ENCODE measurements around the gene RDH11.

DNA sequence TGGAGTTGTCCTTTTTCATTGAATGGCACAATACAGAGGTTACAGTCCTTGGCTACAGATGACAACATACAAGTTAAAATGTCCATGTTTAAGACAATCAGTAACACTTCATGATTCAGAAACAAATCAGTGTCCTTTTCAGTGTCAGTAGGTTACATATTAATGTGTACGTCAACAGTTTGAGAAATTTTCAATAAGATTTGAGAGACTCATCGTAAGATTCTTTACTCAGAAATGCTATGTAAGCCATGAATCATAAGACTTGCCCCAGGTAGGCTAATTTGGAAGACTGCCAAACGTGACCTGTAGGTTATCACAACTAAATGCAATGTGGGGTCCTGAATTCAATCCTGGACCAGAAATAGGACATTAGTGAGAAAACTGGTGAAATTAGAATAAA, 9.6 kb upstream of the RDH11 start:
- TF ChIP-seq CTCF (conservative IDR thresholded peaks at IDR 0.05; ENCODE audit: low read length) (no peak), EZH2phosphoT487 (IDR thresholded peaks at IDR 0.05; ENCODE audit: borderline replicate concordance) (no peak)
